H9 (cell line): ENCODE data around the gene VEGFA. TPM values are rescaled to one million over a fixed set of nuclear protein-coding genes. Genes with fewer than 3 reads are reported as not detected.

Experiments
- DNase-seq: peaks from one replicate; pipeline ENCODE4 v3.0.0-alpha.2; 2017
- H2AFZ ChIP-seq: one replicate; pipeline ENCODE4 v1.6.1; 2013; ENCODE audit warnings: mild to moderate bottlenecking, low read length, control low read depth, moderate library complexity
- H2AK5ac ChIP-seq: 2 replicates; pipeline ENCODE4 v1.6.1; 2013; ENCODE audit warnings: low read length, control low read depth, mixed read lengths; ENCODE audit not compliant: insufficient read length
- H2BK120ac ChIP-seq: one replicate; pipeline ENCODE4 v1.6.1; 2013; ENCODE audit warnings: low read depth, mild to moderate bottlenecking, low read length, control low read depth, inconsistent platforms; ENCODE audit not compliant: poor library complexity, severe bottlenecking
- H2BK12ac ChIP-seq: 2 replicates; pipeline ENCODE4 v1.6.1; 2013; ENCODE audit warnings: low read length, control low read depth, mixed read lengths, low read depth; ENCODE audit not compliant: insufficient read length
- H2BK15ac ChIP-seq: 2 replicates; pipeline ENCODE4 v1.6.1; 2013; ENCODE audit warnings: low read depth, low read length, control low read depth
- H2BK20ac ChIP-seq: one replicate; pipeline ENCODE4 v1.6.1; 2013; ENCODE audit warnings: low read depth, mild to moderate bottlenecking, low read length, control low read depth, inconsistent platforms; ENCODE audit not compliant: poor library complexity, severe bottlenecking
- H2BK5ac ChIP-seq: 2 replicates; pipeline ENCODE4 v1.6.1; 2013; ENCODE audit warnings: low read length, control low read depth, mixed read lengths; ENCODE audit not compliant: insufficient read length
- H3K14ac ChIP-seq: 2 replicates; pipeline ENCODE4 v1.6.1; 2013; ENCODE audit warnings: low read length, control low read depth; ENCODE audit not compliant: insufficient read depth
- H3K18ac ChIP-seq: 2 replicates; pipeline ENCODE4 v1.6.1; 2013; ENCODE audit warnings: low read depth, mild to moderate bottlenecking, mixed read lengths, low read length, control low read depth; ENCODE audit not compliant: insufficient read length
- H3K23ac ChIP-seq: 2 replicates; pipeline ENCODE4 v1.6.1; 2013; ENCODE audit warnings: low read length, control low read depth, mixed read lengths, low read depth; ENCODE audit not compliant: insufficient read length
- H3K23me2 ChIP-seq: 2 replicates; pipeline ENCODE4 v1.6.1; 2013; ENCODE audit warnings: low read depth, mild to moderate bottlenecking, mixed read lengths, low read length, control low read depth; ENCODE audit not compliant: insufficient read length, poor library complexity, severe bottlenecking
- H3K27ac ChIP-seq: 2 replicates; pipeline ENCODE4 v1.5.1; 2013; ENCODE audit warnings: low read length, control low read depth, mixed read lengths, low read depth; ENCODE audit not compliant: insufficient read length
- H3K27me3 ChIP-seq: 2 replicates; pipeline ENCODE4 v1.6.1; 2013; ENCODE audit warnings: low read length, control low read depth, inconsistent platforms; ENCODE audit not compliant: insufficient read depth
- H3K4ac ChIP-seq: 2 replicates; pipeline ENCODE4 v1.6.1; 2013; ENCODE audit warnings: low read depth, mild to moderate bottlenecking, control low read depth, inconsistent platforms, low read length, moderate library complexity
- H3K4me1 ChIP-seq: 2 replicates; pipeline ENCODE4 v1.6.1; 2013; ENCODE audit warnings: low read length, control low read depth, inconsistent platforms; ENCODE audit not compliant: insufficient read depth
- H3K4me2 ChIP-seq: 2 replicates; pipeline ENCODE4 v1.6.1; 2013; ENCODE audit warnings: low read length, control low read depth, mixed read lengths; ENCODE audit not compliant: insufficient read length, insufficient read depth
- H3K56ac ChIP-seq: 2 replicates; pipeline ENCODE4 v1.6.1; 2013; ENCODE audit warnings: low read depth, mild to moderate bottlenecking, mixed read lengths, low read length, control low read depth; ENCODE audit not compliant: insufficient read length
- H3K79me1 ChIP-seq: 2 replicates; pipeline ENCODE4 v1.6.1; 2013; ENCODE audit warnings: low read depth, mild to moderate bottlenecking, moderate library complexity, low read length, control low read depth, inconsistent platforms; ENCODE audit not compliant: insufficient read depth, poor library complexity, severe bottlenecking
- H3K79me2 ChIP-seq: 2 replicates; pipeline ENCODE4 v1.6.1; 2013; ENCODE audit warnings: low read length, control low read depth, inconsistent platforms; ENCODE audit not compliant: insufficient read depth
- H3K9ac ChIP-seq: 2 replicates; pipeline ENCODE4 v1.6.1; 2013; ENCODE audit warnings: low read length, control low read depth, mixed read lengths; ENCODE audit not compliant: insufficient read length; ENCODE audit errors: extremely low read depth
- H3K9me3 ChIP-seq: one replicate; pipeline ENCODE4 v1.6.1; 2013; ENCODE audit warnings: low read depth, low read length, inconsistent platforms; ENCODE audit not compliant: control insufficient read depth
- H3T11ph ChIP-seq: one replicate; pipeline ENCODE4 v1.6.1; 2013; ENCODE audit warnings: mild to moderate bottlenecking, low read length, control low read depth, inconsistent platforms
- H4K20me1 ChIP-seq: one replicate; pipeline ENCODE4 v1.6.1; 2013; ENCODE audit not compliant: control insufficient read depth, insufficient read length, insufficient read depth
- H4K5ac ChIP-seq: 2 replicates; pipeline ENCODE4 v1.6.1; 2013; ENCODE audit warnings: low read depth, mild to moderate bottlenecking, mixed read lengths, low read length, control low read depth; ENCODE audit not compliant: insufficient read length
- H4K8ac ChIP-seq: replicated peaks from 2 replicates; pipeline ENCODE4 v1.6.1; 2013; ENCODE audit warnings: low read length, control low read depth, mixed read lengths, low read depth; ENCODE audit not compliant: insufficient read length
- H4K91ac ChIP-seq: 2 replicates; pipeline ENCODE4 v1.6.1; 2013; ENCODE audit warnings: low read depth, mild to moderate bottlenecking, moderate library complexity, mixed read lengths, low read length, control low read depth; ENCODE audit not compliant: insufficient read length
- H3K27ac Mint-ChIP-seq, 3 experiments: 2 replicates in 2 of 3; 3 replicates in 1 of 3; pipeline ENCODE4 v1.8.0; 2020 to 2021; ENCODE audit warnings: mixed read lengths in 3 of 3, mild to moderate bottlenecking in 1 of 3, moderate library complexity in 1 of 3
- H3K27me3 Mint-ChIP-seq: 2 replicates; pipeline ENCODE4 v1.8.0; 2021; ENCODE audit warnings: low read depth, mild to moderate bottlenecking, moderate library complexity, mixed read lengths
- H3K36me3 Mint-ChIP-seq, 3 experiments: 2 replicates in 2 of 3; 3 replicates in 1 of 3; pipeline ENCODE4 v1.8.0; 2020 to 2021; ENCODE audit warnings: low read depth in 3 of 3, mixed read lengths in 3 of 3; ENCODE audit not compliant: insufficient read depth in 1 of 3
- H3K4me1 Mint-ChIP-seq, 2 experiments: 2 replicates each; pipeline ENCODE4 v1.8.0; 2020; ENCODE audit warnings: mixed read lengths in 2 of 2
- H3K4me3 Mint-ChIP-seq, 2 experiments: 2 replicates in 1 of 2; 3 replicates in 1 of 2; pipeline ENCODE4 v1.8.0; 2020 to 2021; ENCODE audit warnings: mild to moderate bottlenecking in 2 of 2, mixed read lengths in 2 of 2, moderate library complexity in 1 of 2
- H3K9me3 Mint-ChIP-seq, 2 experiments: 2 replicates in 1 of 2; 3 replicates in 1 of 2; pipeline ENCODE4 v1.8.0; 2020; ENCODE audit warnings: mild to moderate bottlenecking in 2 of 2, mixed read lengths in 2 of 2, moderate library complexity in 1 of 2
- WGBS: extraction: QIAGEN DNeasy Blood & Tissue Kit; methylation state at CpG from one replicate; pipeline ENCODE4 v1.1.7; 2013; ENCODE audit warnings: missing lambda C conversion rate, low lambda C conversion rate, mixed read lengths; ENCODE audit not compliant: insufficient read length; ENCODE audit errors: extremely low coverage; 5-methylcytosine and 5-hydroxymethylcytosine counted together
- total RNA-seq: library from RNA; stranded (reverse); gene quantifications from 2 replicates; pipeline ENCODE4 v1.2.1, GENCODE V29; 2021
- TF ChIP-seq, protein P1 (sequence below): fragments of 200-600 bp; sonication (generic); conservative IDR thresholded peaks from 3 replicates; pipeline ENCODE4 v1.8.0; 2021; ENCODE audit warnings: antibody characterized with exemption, mild to moderate bottlenecking

Gene VEGFA
- total RNA-seq, 1 experiment from 2014 or later = 47.9 TPM

- H2BK5ac ChIP-seq = no peak overlapping the region
- H3K23me2 ChIP-seq = peaks cover 9% of the 10 kb centered on the region
- H3K79me2 ChIP-seq = no peaks in the 10 kb centered on the region
- WGBS = no CpG with 5 or more reads among the region's 1 CpG
- H4K91ac ChIP-seq = no peak overlapping the region
- H3T11ph ChIP-seq = no peak overlapping the region
- no peak overlapping the region for H4K8ac ChIP-seq
- H3K9me3 ChIP-seq = no peaks in the 10 kb centered on the region
- no peak overlapping the region for H3K4ac ChIP-seq
- no peaks in the 10 kb centered on the region for H3K27me3 ChIP-seq
- no peak overlapping the region for H2BK120ac ChIP-seq
- DNase-seq = no peak
- H2AK5ac ChIP-seq = no peak overlapping the region
- no peak overlapping the region for H2BK12ac ChIP-seq
- TF ChIP-seq, protein P1, sequence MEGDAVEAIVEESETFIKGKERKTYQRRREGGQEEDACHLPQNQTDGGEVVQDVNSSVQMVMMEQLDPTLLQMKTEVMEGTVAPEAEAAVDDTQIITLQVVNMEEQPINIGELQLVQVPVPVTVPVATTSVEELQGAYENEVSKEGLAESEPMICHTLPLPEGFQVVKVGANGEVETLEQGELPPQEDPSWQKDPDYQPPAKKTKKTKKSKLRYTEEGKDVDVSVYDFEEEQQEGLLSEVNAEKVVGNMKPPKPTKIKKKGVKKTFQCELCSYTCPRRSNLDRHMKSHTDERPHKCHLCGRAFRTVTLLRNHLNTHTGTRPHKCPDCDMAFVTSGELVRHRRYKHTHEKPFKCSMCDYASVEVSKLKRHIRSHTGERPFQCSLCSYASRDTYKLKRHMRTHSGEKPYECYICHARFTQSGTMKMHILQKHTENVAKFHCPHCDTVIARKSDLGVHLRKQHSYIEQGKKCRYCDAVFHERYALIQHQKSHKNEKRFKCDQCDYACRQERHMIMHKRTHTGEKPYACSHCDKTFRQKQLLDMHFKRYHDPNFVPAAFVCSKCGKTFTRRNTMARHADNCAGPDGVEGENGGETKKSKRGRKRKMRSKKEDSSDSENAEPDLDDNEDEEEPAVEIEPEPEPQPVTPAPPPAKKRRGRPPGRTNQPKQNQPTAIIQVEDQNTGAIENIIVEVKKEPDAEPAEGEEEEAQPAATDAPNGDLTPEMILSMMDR = no peak
- H2AFZ ChIP-seq = no peak overlapping the region
- H4K20me1 ChIP-seq = no peaks in the 10 kb centered on the region
- H3K27me3 Mint-ChIP-seq = peaks cover 10% of the 10 kb centered on the region
- H3K14ac ChIP-seq = no peak overlapping the region
- H3K79me1 ChIP-seq = no peaks in the 10 kb centered on the region
- H4K5ac ChIP-seq = no peak overlapping the region
- no peak overlapping the region for H2BK20ac ChIP-seq
- peaks cover 46 to 62% of the 10 kb centered on the region in 2 experiments for H3K4me1 Mint-ChIP-seq
- peaks cover 5% of the 10 kb centered on the region; the same call in 1 of the 2 replicates for H3K4me1 ChIP-seq
- H2BK15ac ChIP-seq = no peak overlapping the region
- H3K56ac ChIP-seq = no peak overlapping the region
- no peak overlapping the region for H3K4me2 ChIP-seq
- H3K4me3 Mint-ChIP-seq = no peak overlapping the region; a peak in 2 of 5 replicates
- H3K9me3 Mint-ChIP-seq = no peaks in the 10 kb centered on the region
- no peak overlapping the region for H3K9ac ChIP-seq
- H3K36me3 Mint-ChIP-seq = peaks cover 0 to 3% (median 0%) of the 10 kb centered on the region in 3 experiments; a peak in 1 of 7 replicates
- H3K23ac ChIP-seq = no peak overlapping the region
- H3K18ac ChIP-seq = no peak overlapping the region
- peak overlapping the region in 1 of 3 experiments; percentile 59; a peak in 1 of 7 replicates for H3K27ac Mint-ChIP-seq
- H3K27ac ChIP-seq = no peak overlapping the region
Observed at GRCh38 chr6:43766500-43766853, 3.5 kb upstream of the VEGFA start.
